ENCODE measurements around the gene OGG1. TPM values are rescaled to one million over a fixed set of nuclear protein-coding genes. Genes with fewer than 3 reads are reported as not detected.

Gene OGG1
- total and polyA plus RNA-seq, 9 of the 15 experiments (the other 6 are each of a cell fraction or from before 2014, with no cell fraction given) = 6.6 to 33.0 (median 24.4) TPM

- TF ChIP-seq, protein P1, sequence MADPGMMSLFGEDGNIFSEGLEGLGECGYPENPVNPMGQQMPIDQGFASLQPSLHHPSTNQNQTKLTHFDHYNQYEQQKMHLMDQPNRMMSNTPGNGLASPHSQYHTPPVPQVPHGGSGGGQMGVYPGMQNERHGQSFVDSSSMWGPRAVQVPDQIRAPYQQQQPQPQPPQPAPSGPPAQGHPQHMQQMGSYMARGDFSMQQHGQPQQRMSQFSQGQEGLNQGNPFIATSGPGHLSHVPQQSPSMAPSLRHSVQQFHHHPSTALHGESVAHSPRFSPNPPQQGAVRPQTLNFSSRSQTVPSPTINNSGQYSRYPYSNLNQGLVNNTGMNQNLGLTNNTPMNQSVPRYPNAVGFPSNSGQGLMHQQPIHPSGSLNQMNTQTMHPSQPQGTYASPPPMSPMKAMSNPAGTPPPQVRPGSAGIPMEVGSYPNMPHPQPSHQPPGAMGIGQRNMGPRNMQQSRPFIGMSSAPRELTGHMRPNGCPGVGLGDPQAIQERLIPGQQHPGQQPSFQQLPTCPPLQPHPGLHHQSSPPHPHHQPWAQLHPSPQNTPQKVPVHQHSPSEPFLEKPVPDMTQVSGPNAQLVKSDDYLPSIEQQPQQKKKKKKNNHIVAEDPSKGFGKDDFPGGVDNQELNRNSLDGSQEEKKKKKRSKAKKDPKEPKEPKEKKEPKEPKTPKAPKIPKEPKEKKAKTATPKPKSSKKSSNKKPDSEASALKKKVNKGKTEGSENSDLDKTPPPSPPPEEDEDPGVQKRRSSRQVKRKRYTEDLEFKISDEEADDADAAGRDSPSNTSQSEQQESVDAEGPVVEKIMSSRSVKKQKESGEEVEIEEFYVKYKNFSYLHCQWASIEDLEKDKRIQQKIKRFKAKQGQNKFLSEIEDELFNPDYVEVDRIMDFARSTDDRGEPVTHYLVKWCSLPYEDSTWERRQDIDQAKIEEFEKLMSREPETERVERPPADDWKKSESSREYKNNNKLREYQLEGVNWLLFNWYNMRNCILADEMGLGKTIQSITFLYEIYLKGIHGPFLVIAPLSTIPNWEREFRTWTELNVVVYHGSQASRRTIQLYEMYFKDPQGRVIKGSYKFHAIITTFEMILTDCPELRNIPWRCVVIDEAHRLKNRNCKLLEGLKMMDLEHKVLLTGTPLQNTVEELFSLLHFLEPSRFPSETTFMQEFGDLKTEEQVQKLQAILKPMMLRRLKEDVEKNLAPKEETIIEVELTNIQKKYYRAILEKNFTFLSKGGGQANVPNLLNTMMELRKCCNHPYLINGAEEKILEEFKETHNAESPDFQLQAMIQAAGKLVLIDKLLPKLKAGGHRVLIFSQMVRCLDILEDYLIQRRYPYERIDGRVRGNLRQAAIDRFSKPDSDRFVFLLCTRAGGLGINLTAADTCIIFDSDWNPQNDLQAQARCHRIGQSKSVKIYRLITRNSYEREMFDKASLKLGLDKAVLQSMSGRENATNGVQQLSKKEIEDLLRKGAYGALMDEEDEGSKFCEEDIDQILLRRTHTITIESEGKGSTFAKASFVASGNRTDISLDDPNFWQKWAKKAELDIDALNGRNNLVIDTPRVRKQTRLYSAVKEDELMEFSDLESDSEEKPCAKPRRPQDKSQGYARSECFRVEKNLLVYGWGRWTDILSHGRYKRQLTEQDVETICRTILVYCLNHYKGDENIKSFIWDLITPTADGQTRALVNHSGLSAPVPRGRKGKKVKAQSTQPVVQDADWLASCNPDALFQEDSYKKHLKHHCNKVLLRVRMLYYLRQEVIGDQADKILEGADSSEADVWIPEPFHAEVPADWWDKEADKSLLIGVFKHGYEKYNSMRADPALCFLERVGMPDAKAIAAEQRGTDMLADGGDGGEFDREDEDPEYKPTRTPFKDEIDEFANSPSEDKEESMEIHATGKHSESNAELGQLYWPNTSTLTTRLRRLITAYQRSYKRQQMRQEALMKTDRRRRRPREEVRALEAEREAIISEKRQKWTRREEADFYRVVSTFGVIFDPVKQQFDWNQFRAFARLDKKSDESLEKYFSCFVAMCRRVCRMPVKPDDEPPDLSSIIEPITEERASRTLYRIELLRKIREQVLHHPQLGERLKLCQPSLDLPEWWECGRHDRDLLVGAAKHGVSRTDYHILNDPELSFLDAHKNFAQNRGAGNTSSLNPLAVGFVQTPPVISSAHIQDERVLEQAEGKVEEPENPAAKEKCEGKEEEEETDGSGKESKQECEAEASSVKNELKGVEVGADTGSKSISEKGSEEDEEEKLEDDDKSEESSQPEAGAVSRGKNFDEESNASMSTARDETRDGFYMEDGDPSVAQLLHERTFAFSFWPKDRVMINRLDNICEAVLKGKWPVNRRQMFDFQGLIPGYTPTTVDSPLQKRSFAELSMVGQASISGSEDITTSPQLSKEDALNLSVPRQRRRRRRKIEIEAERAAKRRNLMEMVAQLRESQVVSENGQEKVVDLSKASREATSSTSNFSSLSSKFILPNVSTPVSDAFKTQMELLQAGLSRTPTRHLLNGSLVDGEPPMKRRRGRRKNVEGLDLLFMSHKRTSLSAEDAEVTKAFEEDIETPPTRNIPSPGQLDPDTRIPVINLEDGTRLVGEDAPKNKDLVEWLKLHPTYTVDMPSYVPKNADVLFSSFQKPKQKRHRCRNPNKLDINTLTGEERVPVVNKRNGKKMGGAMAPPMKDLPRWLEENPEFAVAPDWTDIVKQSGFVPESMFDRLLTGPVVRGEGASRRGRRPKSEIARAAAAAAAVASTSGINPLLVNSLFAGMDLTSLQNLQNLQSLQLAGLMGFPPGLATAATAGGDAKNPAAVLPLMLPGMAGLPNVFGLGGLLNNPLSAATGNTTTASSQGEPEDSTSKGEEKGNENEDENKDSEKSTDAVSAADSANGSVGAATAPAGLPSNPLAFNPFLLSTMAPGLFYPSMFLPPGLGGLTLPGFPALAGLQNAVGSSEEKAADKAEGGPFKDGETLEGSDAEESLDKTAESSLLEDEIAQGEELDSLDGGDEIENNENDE (IDR thresholded peaks at IDR 0.05; ENCODE audit: low read depth, low read length) = no peak
- peak; percentile 59 for TF ChIP-seq DPF2 (IDR thresholded peaks at IDR 0.05)
- TF ChIP-seq LCOR (CRISPR knock-in tag; IDR thresholded peaks at IDR 0.05) = no peak
- no peak for TF ChIP-seq E4F1 (CRISPR knock-in tag; IDR thresholded peaks at IDR 0.05; ENCODE audit: borderline replicate concordance)
- TF ChIP-seq, protein P2, sequence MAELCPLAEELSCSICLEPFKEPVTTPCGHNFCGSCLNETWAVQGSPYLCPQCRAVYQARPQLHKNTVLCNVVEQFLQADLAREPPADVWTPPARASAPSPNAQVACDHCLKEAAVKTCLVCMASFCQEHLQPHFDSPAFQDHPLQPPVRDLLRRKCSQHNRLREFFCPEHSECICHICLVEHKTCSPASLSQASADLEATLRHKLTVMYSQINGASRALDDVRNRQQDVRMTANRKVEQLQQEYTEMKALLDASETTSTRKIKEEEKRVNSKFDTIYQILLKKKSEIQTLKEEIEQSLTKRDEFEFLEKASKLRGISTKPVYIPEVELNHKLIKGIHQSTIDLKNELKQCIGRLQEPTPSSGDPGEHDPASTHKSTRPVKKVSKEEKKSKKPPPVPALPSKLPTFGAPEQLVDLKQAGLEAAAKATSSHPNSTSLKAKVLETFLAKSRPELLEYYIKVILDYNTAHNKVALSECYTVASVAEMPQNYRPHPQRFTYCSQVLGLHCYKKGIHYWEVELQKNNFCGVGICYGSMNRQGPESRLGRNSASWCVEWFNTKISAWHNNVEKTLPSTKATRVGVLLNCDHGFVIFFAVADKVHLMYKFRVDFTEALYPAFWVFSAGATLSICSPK (IDR thresholded peaks at IDR 0.05; ENCODE audit: borderline replicate concordance) = 0 out of 2 replicates have a peak, but pooled peaks have one; percentile 29
- TF ChIP-seq, protein P3, sequence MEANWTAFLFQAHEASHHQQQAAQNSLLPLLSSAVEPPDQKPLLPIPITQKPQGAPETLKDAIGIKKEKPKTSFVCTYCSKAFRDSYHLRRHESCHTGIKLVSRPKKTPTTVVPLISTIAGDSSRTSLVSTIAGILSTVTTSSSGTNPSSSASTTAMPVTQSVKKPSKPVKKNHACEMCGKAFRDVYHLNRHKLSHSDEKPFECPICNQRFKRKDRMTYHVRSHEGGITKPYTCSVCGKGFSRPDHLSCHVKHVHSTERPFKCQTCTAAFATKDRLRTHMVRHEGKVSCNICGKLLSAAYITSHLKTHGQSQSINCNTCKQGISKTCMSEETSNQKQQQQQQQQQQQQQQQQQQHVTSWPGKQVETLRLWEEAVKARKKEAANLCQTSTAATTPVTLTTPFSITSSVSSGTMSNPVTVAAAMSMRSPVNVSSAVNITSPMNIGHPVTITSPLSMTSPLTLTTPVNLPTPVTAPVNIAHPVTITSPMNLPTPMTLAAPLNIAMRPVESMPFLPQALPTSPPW (CRISPR knock-in tag; IDR thresholded peaks at IDR 0.05) = no peak
- TF ChIP-seq ZC3H8 (IDR thresholded peaks at IDR 0.05) = 0 out of 2 replicates have a peak, but pooled peaks have one; percentile 72
- TF ChIP-seq ARNT (IDR thresholded peaks at IDR 0.05) = peak; percentile 44 to 77; a peak in 2 of 4 replicates
These were observed 19.0 kb upstream of the OGG1 start (continued) for GRCh38 chr3:9730657-9731205.
